Measurements from ENCODE around the gene TADA3. TPM values are rescaled to one million over a fixed set of nuclear protein-coding genes. Genes with fewer than 3 reads are reported as not detected.
A peak's percentile ranks its signal among the peaks of the same experiment; 100 is the strongest.

TADA3 gene, protein sequence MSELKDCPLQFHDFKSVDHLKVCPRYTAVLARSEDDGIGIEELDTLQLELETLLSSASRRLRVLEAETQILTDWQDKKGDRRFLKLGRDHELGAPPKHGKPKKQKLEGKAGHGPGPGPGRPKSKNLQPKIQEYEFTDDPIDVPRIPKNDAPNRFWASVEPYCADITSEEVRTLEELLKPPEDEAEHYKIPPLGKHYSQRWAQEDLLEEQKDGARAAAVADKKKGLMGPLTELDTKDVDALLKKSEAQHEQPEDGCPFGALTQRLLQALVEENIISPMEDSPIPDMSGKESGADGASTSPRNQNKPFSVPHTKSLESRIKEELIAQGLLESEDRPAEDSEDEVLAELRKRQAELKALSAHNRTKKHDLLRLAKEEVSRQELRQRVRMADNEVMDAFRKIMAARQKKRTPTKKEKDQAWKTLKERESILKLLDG
- 102 and 111 TPM in 2 replicates for total RNA-seq (2014; rRNA removed; shearing (Covaris generic))

DNA sequence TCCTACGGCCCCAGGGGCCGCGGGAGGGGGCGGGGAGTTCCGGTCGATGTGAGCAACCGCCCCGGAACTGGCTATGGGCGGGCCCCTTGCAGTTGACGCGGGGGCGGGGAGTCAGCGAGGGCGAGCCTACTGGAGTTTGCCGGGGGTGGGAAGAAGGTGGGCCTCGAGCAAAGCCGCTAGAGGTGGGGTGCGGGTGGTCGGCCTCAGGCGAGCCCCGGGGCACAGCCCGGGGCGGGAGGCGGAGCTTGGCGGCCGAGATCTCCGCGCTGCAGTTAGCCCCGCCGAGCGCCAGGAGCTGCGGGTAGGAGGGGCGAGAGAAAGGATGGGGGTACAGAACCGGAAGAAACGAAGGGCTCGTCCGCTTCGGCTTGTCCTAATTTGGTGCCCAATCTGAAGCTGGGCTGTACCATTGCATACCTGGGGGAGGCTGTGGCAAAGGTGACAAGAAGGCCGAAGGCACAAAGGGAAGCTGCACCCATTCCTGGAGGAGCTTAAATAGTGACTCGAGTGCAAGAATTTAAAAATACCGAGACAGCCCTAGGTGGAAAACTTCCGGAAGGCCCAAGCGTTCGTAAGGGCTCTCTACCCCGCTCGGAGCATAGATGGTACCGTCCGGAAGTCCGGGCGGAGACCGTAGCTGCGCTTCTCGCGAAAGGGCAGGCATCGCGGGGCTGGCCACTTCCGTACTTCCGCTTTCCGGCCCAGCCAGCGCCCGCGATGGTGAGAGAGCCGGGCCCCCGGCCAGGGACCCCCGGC lies at the start of gene TADA3, which contains the start of gene ARPC4:
TADA3 (minus strand) TSS at position 69 of the 756 bp plus-strand sequence. CDS start 1,007 bp downstream, outside the sequence.
ARPC4 (plus strand) TSS at position 678 of the 756 bp plus-strand sequence; CDS start at position 718, 40 bp downstream.
- no peaks in the 10 kb centered on the region for H3K27me3 ChIP-seq (replicated peaks)
- H3K4me3 ChIP-seq: peak within 1 kb of the TSS; percentile 69
- peaks cover 72% of the 10 kb centered on the region for H3K36me3 ChIP-seq
- DNase-seq (ENCODE audit: low read depth in 1 of 2, low spot score in 2 of 2): peak; percentile 92 to 99
- H3K9me3 ChIP-seq (replicated peaks): no peaks in the 10 kb centered on the region
- peaks cover 12% of the 10 kb centered on the region for H3K4me1 ChIP-seq (replicated peaks)
- H3K27ac ChIP-seq: peak within 1 kb of the TSS; percentile 98

DNA sequence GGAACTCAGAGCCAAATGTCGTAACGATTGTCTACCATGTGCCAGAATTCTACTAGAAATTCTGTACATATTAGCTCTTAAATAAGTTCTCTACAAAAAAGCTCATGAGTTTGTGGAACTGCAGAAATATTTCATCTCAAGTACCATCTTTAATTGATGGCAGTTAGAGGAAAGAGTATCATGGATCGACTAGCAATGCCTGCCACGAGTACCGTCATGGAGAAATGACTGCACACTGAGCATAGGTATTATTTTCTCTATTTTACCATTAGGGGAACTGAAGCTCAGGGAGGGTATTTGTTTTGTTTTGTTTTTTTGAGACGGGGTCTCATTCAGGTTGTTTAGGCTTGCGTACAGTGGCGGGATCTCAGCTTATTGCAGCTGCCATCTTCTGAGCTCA lies 48.7 kb upstream of the TADA3 start:
- DNase-seq (ENCODE audit: low read depth in 1 of 2, low spot score in 2 of 2): no peak
- no peak overlapping the region for H3K4me3 ChIP-seq
- no peaks in the 10 kb centered on the region for H3K27me3 ChIP-seq (replicated peaks)

DNA sequence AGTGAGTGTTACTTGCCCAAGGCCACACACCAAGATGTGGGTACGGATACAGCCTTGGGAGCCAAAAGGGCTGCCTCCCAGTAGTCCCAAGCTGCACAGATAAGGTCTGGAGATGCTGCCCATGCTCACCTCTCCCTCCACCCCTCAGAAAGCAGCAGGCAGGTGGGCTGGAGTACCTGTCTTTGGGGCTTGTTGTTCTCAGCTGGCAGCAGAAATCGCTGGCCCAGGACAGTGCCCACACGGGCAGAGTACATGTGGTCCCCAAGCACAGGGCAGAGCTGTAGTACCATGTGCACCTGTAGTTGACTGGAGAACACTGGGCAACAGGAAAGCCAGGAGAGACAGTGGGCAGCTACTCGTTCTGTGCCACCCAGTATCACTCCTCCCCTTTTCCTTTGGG lies 46.6 kb upstream of the TADA3 start:
- peaks cover 45% of the 10 kb centered on the region for H3K36me3 ChIP-seq
- H3K4me3 ChIP-seq: no peak overlapping the region

More for the DNA sequence above, 48.7 kb upstream of the TADA3 start:
- Histone ChIP-seq H3K27ac (no peak overlapping the region), H3K4me1 (replicated peaks) (peaks cover 11% of the 10 kb centered on the region), H3K36me3 (peaks cover 29% of the 10 kb centered on the region), H3K9me3 (replicated peaks) (no peaks in the 10 kb centered on the region)

DNA sequence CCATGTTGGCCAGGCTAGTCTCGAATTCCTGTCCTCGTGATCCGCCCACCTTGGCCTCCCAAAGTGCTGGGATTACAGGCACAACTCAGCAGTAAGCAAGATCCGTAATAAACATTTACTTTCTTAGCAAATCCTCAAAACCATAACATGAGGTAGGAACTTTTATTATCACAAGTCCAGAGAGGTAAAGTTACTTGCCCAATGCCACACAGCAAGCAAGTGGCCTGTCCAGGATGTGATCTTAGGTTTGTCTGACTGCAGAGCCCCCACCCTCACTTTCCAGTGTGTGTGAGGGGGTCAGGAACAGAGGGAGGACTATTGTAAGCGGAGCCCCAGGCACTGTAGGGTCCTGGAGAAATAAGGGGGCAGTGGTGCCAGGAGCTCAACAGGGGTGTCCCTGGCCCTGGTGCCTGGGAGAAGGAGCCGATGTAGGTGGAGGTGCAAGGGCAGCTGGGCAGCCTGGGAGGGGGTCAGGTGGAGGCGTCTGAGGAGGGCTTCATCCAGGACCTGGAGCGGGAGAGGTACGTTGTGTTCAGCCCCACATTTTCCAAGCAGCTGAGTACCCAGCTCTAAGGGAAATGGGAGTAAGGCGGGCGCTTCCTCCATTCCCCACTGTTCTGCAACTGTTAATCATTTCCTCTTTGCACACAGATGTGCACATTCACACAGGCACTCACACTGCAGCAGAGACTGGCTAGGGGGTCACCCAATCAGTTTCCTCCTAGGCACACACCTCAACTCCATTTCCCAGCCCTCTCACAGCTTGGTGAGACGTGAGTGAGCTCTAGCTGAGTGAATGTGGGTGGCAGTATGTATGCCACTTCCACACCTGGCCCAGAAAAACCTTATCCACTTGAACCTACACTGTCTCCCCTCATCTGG lies 45.7 kb upstream of the TADA3 start:
- H3K27me3 ChIP-seq (replicated peaks): no peaks in the 10 kb centered on the region
- DNase-seq (ENCODE audit: low read depth in 1 of 2, low spot score in 2 of 2): no peak
- peaks cover 45% of the 10 kb centered on the region for H3K36me3 ChIP-seq
- peaks cover 2% of the 10 kb centered on the region; the same call in 1 of the 2 replicates for H3K4me1 ChIP-seq (replicated peaks)
- H3K4me3 ChIP-seq: no peak overlapping the region
- no peak overlapping the region for H3K27ac ChIP-seq
- H3K9me3 ChIP-seq (replicated peaks): no peaks in the 10 kb centered on the region

More for the DNA sequence above, 46.6 kb upstream of the TADA3 start:
- H3K9me3 ChIP-seq (replicated peaks): no peaks in the 10 kb centered on the region
- H3K27me3 ChIP-seq (replicated peaks): no peaks in the 10 kb centered on the region
- no peak overlapping the region for H3K27ac ChIP-seq
- H3K4me1 ChIP-seq (replicated peaks): peaks cover 6% of the 10 kb centered on the region; the same call in 1 of the 2 replicates
- no peak for DNase-seq (ENCODE audit: low read depth in 1 of 2, low spot score in 2 of 2)

DNA sequence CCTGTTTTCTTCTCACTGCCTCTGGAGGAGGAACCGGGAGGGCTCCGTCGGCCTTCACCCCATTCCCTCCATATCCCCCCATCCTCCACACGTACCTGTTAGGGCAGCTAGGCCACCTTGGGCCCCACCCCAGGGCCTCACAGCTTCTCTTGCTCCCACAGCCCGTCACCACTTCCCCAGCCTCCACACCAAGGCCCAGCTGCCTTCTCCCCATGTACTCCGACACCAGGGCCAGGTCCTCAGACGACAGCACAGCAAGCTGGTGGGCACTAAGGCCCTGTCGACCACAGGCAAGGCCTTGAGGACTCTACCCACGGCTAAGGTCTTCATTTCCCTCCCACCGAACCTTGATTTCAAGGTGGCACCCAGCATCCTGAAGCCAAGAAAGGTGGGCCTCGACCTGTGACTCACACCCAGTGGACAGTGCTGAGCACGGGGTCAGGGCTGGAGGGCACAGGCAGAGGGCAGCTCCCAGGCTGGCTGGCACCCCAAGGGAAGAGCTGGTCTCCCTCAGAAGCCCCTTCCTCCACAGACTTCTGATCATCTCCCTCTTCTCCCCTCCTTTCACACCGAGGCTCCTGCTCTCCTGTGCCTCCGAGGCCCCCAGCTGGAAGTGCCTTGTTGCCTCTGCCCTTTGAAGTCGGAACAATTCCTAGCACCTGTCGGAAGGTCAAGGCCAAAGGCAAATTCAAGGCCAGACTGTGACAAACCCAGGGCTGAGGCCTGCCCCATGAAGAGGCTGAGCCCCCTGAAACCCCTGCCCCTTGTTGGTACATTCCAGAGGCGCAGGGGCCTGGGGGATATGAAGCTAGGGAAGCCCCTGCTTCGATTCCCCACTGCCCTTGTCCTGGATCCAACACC lies 42.5 kb upstream of the TADA3 start:
- Histone ChIP-seq H3K9me3 (replicated peaks) (no peaks in the 10 kb centered on the region), H3K27ac (no peak overlapping the region), H3K4me1 (replicated peaks) (no peaks in the 10 kb centered on the region), H3K36me3 (peaks cover 23% of the 10 kb centered on the region), H3K4me3 (no peak overlapping the region), H3K27me3 (replicated peaks) (no peaks in the 10 kb centered on the region)
- DNase-seq (ENCODE audit: low read depth in 1 of 2, low spot score in 2 of 2): no peak

DNA sequence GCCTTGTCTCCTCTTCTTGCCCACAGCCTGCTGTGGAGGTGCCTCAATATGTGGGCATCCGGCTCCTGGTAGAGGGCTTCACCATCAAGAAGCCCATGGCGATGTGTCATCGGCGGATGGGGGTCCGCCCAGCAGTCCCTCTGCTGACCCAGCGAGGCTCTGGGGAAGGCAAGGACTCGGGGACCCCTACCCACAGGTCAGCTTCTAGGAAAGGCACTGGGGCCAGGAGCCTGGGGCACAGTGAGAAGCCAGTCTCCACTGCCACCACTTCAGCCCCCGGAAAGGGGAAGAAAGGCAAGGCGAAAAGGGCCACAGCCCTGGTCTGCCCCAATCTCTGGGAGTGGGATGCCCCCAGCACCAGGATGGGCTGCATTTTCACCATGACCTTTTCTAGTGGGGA lies 40.8 kb upstream of the TADA3 start:
- Histone ChIP-seq H3K36me3 (peaks cover 20% of the 10 kb centered on the region), H3K9me3 (replicated peaks) (no peaks in the 10 kb centered on the region), H3K27ac (no peak overlapping the region), H3K4me1 (replicated peaks) (no peaks in the 10 kb centered on the region), H3K27me3 (replicated peaks) (no peaks in the 10 kb centered on the region), H3K4me3 (no peak overlapping the region)
- DNase-seq (ENCODE audit: low read depth in 1 of 2, low spot score in 2 of 2): no peak

DNA sequence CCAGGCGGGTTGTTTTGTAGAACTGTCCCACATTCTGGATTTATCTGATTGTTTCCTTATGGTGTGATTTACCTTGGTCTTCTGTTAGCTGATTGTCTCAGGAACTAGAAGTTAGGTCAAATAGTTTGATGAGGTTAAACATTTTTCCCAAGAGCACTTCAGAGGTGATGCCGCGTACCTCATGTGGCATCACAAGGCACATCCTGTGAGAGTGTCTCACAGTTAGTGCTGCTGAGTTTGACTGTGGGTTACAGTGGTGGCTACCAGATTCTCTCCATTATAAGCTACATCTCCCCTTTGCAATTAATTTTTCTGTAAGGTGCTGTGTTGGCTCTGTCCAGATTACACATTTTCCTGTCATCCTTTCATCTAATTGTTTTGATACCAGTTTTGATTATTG lies 39.0 kb upstream of the TADA3 start:
- Histone ChIP-seq H3K36me3 (peaks cover 23% of the 10 kb centered on the region), H3K4me1 (replicated peaks) (no peaks in the 10 kb centered on the region), H3K9me3 (replicated peaks) (no peaks in the 10 kb centered on the region), H3K27ac (no peak overlapping the region), H3K4me3 (no peak overlapping the region), H3K27me3 (replicated peaks) (no peaks in the 10 kb centered on the region)
- DNase-seq (ENCODE audit: low read depth in 1 of 2, low spot score in 2 of 2): no peak

DNA sequence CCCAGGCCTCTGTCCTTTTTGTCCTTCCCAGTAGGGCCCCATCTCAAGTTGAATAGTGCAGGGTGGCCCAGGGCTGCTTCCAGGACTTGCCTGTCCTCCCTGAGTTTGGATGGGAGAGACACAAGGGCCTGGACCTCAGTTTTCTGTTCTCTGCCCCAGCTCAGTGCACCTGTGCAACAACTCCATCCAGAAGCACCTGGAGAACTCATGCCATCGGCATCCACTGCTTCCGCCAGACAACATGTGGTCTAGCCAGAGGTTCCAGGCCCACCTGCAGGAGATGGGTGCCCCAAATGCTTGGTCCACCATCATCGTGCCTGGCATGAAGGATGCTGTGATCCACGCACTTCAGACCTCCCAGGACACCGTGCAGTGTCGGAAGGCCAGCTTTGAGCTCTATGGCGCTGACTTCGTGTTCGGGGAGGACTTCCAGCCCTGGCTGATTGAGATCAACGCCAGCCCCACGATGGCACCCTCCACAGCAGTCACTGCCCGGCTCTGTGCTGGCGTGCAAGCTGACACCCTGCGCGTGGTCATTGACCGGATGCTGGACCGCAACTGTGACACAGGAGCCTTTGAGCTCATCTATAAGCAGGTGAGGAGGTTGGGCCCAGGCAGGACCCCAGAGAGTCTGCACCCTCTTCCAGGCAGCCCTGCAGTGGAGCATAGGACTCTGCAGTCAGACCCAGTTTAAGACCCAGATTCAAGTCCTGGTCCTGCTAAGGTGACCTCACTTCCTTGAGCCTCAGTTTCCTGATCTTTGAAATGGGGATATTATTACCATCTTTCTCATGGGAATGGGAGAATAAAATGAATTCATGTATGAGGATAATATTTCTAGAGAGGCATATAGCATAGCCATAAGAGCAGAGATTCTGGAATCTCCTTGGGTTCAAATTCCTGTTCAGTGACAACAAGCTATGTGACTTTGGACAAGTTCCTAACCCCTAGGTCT lies 36.8 kb upstream of the TADA3 start:
- Histone ChIP-seq H3K9me3 (replicated peaks) (no peaks in the 10 kb centered on the region), H3K27ac (no peak overlapping the region), H3K36me3 (peaks cover 7% of the 10 kb centered on the region; the same call in 1 of the 2 replicates), H3K27me3 (replicated peaks) (no peaks in the 10 kb centered on the region), H3K4me1 (replicated peaks) (no peaks in the 10 kb centered on the region), H3K4me3 (no peak overlapping the region)
- no peak for DNase-seq (ENCODE audit: low read depth in 1 of 2, low spot score in 2 of 2)

DNA sequence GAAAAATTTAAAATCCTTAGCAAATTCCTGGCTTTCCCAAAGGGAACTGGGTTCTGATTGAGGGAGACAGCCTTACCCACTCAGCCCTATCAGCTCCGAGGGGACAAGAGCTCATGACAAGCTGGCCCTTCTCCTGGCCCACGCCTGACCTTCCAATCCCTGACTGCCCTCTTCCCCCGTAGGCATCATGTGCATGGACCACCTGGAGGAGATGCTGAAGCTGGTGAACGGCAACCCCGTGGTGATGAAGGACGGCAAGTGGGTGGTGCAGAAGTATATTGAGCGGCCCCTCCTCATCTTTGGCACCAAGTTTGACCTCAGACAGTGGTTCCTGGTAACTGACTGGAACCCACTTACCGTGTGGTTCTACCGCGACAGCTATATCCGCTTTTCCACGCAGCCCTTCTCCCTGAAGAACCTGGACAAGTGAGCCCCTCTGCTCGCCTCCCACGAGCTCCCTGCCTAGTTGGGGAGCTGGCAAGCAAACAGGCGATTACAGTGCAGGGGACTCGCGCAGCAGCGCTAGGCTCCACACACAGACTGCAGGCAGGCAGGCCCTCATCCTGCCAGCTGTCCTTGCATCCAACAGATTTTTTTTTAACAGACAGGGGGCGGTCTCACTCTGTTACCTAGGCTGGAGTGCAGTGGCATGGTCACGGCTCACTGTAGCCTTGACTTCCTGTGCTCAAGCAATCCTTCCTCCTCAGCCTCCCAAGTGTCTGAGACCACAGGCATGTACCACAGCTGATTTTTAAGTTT lies 34.7 kb upstream of the TADA3 start:
- no peak overlapping the region for H3K4me3 ChIP-seq
- no peaks in the 10 kb centered on the region for H3K4me1 ChIP-seq (replicated peaks)
- no peaks in the 10 kb centered on the region for H3K27me3 ChIP-seq (replicated peaks)
- H3K36me3 ChIP-seq: peaks cover 5% of the 10 kb centered on the region; the same call in 1 of the 2 replicates
- no peak overlapping the region for H3K27ac ChIP-seq
- no peaks in the 10 kb centered on the region for H3K9me3 ChIP-seq (replicated peaks)
- DNase-seq (ENCODE audit: low read depth in 1 of 2, low spot score in 2 of 2): no peak

DNA sequence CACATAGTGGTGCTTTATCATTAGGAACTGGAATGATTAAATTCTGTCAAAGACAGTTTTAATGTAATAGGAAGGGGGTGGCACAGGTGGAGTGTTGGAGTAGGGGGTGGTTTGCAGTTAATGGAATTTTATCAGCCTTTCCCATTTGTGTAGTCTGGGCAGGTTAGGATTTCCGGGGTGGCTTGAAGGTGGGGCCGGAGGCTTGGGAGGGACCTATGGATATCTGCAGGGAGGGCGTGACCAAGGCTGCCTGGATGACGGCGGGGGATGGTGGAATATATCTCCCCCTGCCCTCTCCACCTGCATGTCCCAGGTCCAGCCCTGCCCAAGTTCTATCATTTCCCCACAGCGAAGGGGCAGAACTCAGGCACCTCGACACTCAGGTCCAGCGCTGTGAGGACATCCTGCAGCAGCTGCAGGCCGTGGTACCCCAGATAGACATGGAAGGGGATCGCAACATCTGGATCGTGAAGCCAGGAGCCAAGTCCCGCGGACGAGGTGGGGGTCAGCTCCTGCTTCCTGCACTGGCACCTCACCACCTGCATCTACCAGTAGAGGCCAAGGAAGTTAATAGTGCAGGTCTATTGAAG lies 33.3 kb upstream of the TADA3 start:
- peaks cover 5% of the 10 kb centered on the region; the same call in 1 of the 2 replicates for H3K36me3 ChIP-seq
- DNase-seq (ENCODE audit: low read depth in 1 of 2, low spot score in 2 of 2): no peak
- H3K9me3 ChIP-seq (replicated peaks): no peaks in the 10 kb centered on the region
- no peak overlapping the region for H3K4me3 ChIP-seq
- H3K27me3 ChIP-seq (replicated peaks): no peaks in the 10 kb centered on the region
- no peaks in the 10 kb centered on the region for H3K4me1 ChIP-seq (replicated peaks)
- no peak overlapping the region for H3K27ac ChIP-seq

DNA sequence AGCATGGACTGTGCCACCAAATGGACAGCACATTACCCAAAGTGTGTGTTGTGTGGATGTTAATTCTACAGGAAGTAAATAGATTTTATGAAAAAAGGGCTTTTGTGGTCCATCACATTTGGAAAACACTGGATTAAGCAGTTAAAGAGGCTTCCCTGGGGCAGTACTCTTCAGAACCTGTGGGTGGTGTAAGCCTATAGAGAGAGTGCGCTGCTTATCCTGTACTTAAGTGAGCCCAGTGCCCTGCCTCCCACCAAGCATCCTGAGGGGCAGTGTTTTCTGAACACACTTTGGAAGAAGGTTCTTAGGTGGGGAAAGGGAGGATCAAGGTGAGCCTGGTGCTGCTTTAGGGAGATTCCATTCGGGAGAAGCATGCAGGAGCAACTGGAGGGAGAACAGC lies 28.7 kb upstream of the TADA3 start:
- H3K36me3 ChIP-seq: no peaks in the 10 kb centered on the region
- no peak for DNase-seq (ENCODE audit: low read depth in 1 of 2, low spot score in 2 of 2)
- no peak overlapping the region for H3K4me3 ChIP-seq
- H3K9me3 ChIP-seq (replicated peaks): no peaks in the 10 kb centered on the region
- no peaks in the 10 kb centered on the region for H3K27me3 ChIP-seq (replicated peaks)
- no peaks in the 10 kb centered on the region for H3K4me1 ChIP-seq (replicated peaks)
- no peak overlapping the region for H3K27ac ChIP-seq

Measured in SJSA1 (cell line).